ENCODE measurements around the gene ILF3. TPM values are rescaled to one million over a fixed set of nuclear protein-coding genes. Genes with fewer than 3 reads are reported as not detected.

Gene ILF3
- total and polyA plus RNA-seq, 2 of the 13 experiments (the other 11 are each of a cell fraction or from before 2014, with no cell fraction given): 120 to 173 TPM

- TF ChIP-seq PREB (CRISPR knock-in tag; IDR thresholded peaks at IDR 0.05) (no peak), ZSCAN12 (CRISPR knock-in tag; IDR thresholded peaks at IDR 0.05) (peak; percentile 97), ZNF235 (CRISPR knock-in tag; IDR thresholded peaks at IDR 0.05; ENCODE audit: borderline replicate concordance) (peak; percentile 97; the same call in 1 of the 2 replicates), ZNF274 (CRISPR knock-in tag; IDR thresholded peaks at IDR 0.05) (peak; percentile 96), NKX3-1 (CRISPR knock-in tag; IDR thresholded peaks at IDR 0.05) (peak; percentile 93), ZNF740 (CRISPR knock-in tag; IDR thresholded peaks at IDR 0.05) (no peak), ZNF747 (CRISPR knock-in tag; IDR thresholded peaks at IDR 0.05; ENCODE audit: borderline replicate concordance) (peak; percentile 48; the same call in 1 of the 2 replicates), ZNF333 (CRISPR knock-in tag; IDR thresholded peaks at IDR 0.05; ENCODE audit: borderline replicate concordance) (0 out of 2 replicates have a peak, but pooled peaks have one; percentile 56), ZBTB46 (CRISPR knock-in tag; IDR thresholded peaks at IDR 0.05; ENCODE audit: borderline replicate concordance) (no peak), ZNF580 (CRISPR knock-in tag; IDR thresholded peaks at IDR 0.05; ENCODE audit: borderline replicate concordance, low read depth) (peak; percentile 97), ZNF761 (CRISPR knock-in tag; conservative IDR thresholded peaks at IDR 0.05) (peak; percentile 85; the same call in 1 of the 2 replicates), YY1 (IDR thresholded peaks at IDR 0.05; ENCODE audit: insufficient read depth, insufficient replicate concordance, low read depth, low read length) (no peak), MTA1 (CRISPR knock-in tag; IDR thresholded peaks at IDR 0.05; ENCODE audit: borderline replicate concordance) (no peak), ZNF431 (CRISPR knock-in tag; IDR thresholded peaks at IDR 0.05; ENCODE audit: borderline replicate concordance, low read depth) (0 out of 2 replicates have a peak, but pooled peaks have one; percentile 59), PLSCR1 (CRISPR knock-in tag; IDR thresholded peaks at IDR 0.05; ENCODE audit: borderline replicate concordance) (no peak), ZFP82 (CRISPR knock-in tag; IDR thresholded peaks at IDR 0.05; ENCODE audit: borderline replicate concordance) (peak; percentile 68; the same call in 1 of the 2 replicates), CBX2 (IDR thresholded peaks at IDR 0.05; ENCODE audit: low read depth, low read length) (no peak), CBX2 (CRISPR knock-in tag; IDR thresholded peaks at IDR 0.05; ENCODE audit: low read depth) (no peak), ZNF674 (CRISPR knock-in tag; IDR thresholded peaks at IDR 0.05; ENCODE audit: low read depth) (no peak), ZNF776 (CRISPR knock-in tag; IDR thresholded peaks at IDR 0.05) (peak; percentile 56; the same call in 1 of the 2 replicates), PBX3 (CRISPR knock-in tag; IDR thresholded peaks at IDR 0.05; ENCODE audit: borderline replicate concordance) (peak; percentile 83; the same call in 1 of the 2 replicates), KMT2B (CRISPR knock-in tag; IDR thresholded peaks at IDR 0.05) (peak; percentile 55; the same call in 1 of the 2 replicates)
Observed at GRCh38 chr19:10695401-10696398, 41.6 kb downstream of the ILF3 start (continued).

All from HepG2 (cell line).